HuH-7 (cell line): ENCODE data around the gene AMMECR1.
A peak's percentile ranks its signal among the peaks of the same experiment; 100 is the strongest.
"Not testable (repeated sequence)": the region's sequence is repeated elsewhere in the genome, so short reads cannot be mapped to it uniquely, and the experiment has no call there.

Experiments
- DNase-seq: peaks from one replicate; pipeline ENCODE4 v3.0.0; 2011; ENCODE audit warnings: low spot score

The AMMECR1 gene

DNA sequence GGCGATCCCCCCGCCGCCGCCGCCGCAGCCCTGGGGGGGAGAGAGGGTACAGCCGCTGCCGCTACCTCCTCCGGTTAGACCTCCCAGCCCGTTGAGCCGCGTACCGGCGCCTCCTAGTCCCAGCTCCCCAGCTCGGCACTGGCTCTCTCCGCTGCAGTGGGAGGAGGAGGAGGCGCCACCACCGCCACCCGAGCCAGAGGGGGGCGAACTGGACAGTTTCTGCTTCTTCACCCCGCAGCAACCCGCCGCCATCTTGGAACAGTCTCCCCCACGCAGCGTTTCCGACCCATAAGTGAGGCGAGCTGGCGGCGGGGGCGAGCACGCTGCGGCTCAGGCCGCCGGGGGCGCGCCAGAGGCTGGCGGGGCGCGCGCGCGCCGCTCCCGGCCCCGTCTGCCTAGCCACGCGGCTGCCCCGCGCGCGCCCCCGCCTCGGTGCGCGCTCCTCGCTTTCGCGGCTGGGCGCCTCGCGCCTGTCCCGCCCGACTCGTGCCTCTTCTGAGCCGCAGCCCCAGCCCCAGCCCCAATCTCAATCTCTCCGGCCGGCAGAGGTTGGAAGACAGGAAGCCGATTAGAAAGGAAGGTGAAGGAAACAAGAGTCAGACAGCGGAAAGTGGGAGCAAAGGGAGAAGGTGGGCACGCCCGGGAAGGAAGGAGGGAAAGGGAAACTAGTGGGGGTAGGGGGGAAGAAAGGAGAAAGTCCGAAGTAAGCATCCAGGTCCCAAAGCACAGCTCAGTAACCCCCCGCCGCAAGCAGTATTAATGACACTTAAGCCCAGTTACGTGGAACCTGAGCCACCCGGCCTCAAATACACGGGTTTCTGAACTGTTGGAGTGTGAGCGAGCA lies at the start of gene AMMECR1:
Gene AMMECR1 (minus strand): TSS at position 266 of the 844 bp plus-strand sequence. CDS start 14 bp downstream, at position 252.
- DNase-seq = peak; percentile 75

DNA sequence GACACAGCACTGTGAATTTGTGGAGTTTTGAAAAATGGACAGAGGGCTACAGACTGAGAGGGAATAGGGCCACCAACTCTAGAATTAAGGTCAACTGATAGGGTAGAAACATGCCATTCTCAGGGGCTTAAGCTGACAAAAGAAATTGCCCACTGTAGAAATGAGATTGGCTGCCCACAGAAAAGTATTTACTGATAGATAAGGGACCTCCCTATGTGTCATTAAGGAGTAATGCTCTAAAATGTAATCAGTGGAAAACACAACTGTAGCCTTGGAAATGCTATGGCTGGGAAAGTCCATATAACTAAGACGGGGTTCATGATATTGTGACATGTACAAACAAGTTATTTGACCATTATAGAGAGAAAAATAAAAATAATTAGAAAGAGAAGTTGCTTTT lies 45.4 kb upstream of the AMMECR1 start:
- DNase-seq = no peak

DNA sequence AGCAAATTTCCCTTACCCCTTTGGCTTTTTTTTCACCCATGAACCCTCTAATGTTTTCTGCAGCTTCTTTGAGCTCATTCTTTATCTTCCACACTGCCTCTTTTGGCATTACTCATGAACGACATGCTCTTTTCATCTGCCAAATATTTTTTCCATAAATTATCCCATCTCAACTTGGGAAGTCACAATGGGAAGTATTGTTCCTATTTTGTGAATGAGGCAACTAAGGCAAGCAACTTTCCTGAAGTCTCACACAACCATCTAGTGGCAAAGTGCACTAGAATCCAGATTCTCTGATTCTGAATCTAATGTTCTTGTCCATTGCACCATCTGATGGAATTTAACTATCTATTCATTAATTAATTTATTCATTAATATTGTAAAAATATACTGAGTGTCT lies 41.4 kb upstream of the AMMECR1 start:
- no peak for DNase-seq

DNA sequence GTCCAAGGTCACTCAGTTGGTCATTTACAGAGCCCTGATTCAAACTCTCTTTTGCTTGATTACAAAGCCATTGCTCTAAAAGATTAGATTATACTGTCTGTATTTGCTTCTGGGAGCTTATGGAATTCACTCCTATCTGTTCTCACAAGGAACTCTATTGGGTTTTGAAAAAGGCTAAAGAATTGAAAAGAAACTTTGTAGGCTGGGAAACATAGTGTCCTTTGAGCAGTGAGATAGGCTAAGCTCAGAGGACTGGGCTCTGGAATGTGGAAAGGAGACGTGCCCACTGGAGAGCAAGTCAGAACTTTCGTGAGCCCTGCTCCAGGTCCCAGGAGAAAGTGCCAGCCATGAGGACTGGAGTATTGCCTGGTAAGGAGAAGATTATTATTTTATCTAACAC lies 40.7 kb upstream of the AMMECR1 start, which contains the start of gene RTL9:
Gene RTL9 (plus strand): TSS at position 301 of the 400 bp plus-strand sequence. CDS start 91,770 bp downstream, outside the sequence.
- no peak for DNase-seq

DNA sequence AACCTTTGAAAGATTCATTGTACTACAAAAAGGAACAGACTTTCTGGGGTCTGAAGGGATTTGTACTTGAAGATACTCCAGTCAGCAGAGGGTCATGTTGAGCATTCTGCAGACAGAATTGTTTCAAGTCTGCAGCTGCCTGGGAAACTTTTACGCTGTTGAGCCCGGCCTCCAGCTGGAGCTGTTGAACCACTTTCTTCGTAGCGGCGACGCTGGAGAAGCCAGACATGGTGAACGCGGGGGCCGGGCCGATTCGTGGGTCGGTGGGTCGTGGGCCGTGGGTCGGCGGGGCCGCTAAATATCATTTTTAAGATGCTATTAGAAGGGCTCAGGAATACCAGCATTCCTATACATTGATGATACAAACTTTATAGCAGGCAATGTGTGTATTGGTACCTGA lies 28.8 kb upstream of the AMMECR1 start:
- peak; percentile 4 for DNase-seq

DNA sequence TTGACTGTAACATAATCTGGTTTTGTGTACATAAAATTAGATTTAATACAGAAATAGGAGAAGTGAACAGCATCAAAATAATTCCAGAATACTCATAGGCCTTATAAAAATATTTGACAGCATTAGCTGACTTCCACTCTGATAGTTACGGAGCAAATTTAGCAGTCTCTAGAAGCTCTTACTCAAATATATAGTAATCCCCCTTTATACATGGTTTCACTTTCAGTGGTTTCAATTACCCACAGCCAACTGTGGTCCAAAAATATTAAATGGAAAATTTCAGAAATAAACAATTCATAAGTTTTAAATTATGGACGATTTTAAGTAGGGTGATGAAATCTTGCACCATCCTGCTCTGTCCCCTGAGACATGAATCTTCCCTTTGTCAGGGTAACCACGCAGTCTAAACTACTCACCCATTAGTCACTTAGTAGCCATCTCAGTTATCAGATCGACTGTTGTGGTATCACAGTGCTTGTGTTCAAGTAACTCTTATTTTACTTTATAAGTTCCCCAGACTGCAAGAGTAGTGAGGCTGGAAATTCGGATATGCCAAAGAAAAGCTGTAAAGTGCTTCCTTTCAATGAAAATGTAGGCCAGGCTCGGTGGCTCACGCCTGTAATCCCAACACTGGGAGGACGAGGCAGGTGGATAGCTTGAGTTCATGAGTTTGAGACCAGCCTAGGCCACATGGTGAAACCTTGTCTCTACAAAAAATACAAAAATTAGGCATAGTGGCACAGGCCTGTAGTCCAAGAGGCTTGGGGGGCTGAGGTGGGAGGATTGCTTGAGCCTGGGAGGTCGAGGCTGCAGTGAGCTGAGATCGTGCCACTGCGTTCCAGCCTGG lies 23.5 kb upstream of the AMMECR1 start:
- DNase-seq = no peak

DNA sequence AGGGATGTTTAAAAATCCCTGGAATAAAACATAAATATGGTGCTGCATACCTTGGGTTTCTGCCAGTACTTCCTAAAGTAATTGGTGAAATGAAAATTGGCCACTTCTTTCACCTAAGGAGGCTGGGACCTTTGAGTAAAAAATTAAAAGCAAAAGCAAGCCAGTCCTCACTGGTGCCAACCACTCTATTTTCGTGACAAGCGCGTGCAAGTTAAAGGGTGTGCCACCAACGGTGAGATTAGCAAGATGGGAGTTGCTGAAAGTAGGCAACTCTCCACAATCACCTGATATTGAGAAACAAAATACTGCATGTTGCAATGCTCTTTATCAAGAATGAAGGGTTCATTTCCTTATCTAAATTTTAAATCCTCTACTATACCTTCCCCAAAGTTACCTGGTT lies 21.1 kb upstream of the AMMECR1 start:
- DNase-seq = no peak

DNA sequence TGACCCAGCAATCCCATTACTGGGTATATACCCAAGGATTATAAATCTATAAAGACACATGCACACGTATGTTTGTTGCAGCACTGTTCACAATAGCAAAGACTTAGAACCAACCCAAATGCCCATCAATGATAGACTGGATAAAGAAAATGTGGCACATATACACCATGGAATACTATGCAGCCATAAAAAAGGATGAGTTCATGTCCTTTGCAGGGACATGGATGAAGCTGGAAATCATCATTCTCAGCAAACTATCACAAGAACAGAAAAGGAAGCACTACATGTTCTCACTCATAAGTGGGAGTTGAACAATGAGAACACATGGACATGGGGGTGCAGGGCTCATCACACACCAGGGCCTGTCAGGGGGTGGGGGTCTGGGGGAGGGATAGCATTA lies 15.6 kb upstream of the AMMECR1 start:
- not testable (repeated sequence) for DNase-seq

DNA sequence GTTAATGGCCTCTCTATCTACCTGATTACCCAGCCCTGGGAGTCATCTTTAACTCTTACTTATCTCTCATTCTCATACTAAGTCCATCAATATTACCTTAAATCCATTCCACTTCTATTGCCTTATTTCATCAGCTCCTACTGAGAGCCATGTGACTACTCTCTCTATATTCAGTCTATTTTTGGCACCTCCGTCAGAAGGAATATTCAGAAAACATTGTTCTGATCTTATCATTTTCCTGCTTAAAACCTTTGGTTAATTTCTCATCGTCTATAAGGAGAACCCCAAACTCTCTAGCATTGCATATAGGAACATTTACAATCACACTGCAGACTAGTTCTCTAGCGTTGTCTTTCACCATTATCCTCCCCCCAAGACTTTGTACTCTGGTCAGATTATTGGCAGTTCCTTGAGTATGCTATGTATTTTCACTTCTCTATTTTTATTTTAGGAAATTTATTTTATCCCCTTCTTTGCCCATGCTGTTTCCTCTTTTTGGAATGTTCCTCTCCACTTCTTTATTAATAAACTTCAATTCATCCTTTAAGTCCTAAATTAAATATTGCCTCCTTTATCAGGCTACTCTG lies 13.7 kb upstream of the AMMECR1 start:
- DNase-seq = no peak

DNA sequence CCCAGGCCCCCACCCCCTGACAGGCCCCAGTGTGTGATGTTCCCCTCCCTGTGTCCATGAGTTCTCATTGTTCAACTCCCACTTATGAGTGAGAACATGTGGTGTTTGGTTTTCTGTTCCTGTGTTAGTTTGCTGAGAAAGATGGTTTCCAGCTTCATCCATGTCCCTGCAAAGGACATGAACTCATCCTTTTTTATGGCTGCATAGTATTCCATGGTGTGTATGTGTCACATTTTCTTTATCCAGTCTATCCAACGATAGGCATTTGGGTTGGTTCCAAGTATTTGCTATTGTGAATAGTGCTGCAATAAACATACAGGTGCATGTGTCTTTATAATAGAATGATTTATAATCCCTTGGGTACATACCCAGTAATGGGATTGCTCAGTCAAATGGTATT lies 10.7 kb upstream of the AMMECR1 start:
- not testable (repeated sequence) for DNase-seq

DNA sequence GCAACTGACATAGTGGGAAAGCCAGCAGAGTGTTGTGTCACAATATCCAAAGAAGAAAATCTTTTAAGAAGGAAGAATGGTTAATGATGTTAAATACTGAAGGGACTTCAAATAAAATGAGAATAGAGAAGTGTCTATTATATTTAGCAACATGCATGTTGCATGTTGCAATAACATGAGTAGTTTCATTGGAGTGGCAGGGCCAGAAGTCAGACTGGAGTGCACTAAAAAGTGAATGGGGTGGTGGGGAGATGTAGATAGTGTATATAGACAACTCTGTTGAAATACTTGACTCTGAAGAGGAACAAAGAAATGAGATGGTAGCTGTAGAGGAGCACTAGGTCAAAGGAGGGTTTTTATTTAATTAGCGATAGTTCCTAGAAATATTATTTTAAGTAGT lies 9.5 kb upstream of the AMMECR1 start:
- no peak for DNase-seq

DNA sequence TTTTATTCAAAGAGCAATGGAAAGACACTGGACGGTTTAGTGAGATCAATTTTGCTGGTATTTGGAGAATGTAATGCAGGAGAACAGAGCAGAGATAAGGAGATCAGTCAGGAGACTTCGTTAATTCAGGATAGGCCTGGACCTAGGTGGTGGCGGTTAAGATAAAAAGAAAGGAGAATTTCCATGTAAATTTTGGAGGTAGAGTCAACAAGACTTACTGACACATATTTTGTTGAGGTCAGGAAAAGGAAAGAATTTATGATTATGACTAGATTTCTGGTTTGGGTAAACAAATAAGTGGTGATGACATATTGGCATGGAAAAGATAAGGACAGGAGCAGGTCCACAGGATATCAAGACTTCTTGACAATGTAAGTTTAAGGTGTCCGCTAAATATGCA lies 8.8 kb upstream of the AMMECR1 start:
- DNase-seq = no peak

DNA sequence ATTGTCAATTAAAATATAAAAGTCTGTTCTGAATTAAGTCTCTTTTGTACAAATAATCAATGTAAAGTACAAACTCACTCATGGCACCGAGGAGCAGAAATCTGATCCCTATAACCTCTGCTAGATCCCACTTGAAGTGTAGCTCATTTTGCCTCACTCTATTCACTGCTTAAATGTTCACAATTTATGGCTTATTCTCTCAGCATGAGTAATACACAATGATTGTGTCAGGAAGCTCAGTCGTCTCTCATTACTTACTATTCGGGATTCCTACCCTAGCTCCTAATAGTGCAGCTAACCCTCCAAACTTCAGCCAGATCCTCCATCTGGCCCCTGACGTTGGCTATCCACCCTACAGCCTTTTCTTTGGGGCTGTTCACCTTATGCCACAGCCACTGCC lies 4.7 kb upstream of the AMMECR1 start:
- no peak for DNase-seq

DNA sequence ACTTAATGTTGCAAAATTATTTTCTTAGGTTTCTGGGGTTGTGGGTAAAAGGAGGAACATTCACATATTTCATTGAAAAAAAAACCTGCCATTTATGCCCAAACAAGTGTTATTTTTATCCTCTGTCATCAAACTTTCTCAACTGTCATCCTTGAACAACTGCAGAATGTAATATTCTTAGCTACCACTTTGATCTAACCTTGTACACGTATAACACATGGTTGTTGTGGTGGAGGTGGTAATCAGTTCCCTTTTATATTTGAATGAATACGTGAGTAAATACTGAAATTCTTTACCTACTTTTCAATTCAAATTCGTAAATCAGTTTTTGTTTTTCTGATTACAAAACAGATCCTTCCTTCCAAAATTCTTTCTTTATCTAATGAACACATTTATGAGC lies 3.8 kb upstream of the AMMECR1 start:
- no peak for DNase-seq

DNA sequence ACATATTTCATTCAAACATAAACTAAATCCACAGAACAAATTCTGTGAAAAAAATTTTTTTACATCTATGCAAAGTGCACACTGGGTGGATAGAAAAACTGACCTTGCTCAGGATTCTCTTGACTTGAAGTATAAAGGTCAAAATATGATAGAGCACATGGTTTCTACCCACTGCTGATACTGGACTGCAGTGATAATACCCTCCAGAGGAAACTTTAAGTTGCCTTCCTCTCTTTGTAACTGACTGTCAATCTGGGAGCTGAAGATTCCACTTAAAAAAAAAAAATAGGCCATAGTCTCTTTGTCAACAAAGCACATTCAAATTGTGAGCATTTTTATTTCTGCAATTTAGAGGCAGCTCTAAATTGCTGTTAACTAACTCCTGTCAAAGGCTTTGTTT lies 3.2 kb upstream of the AMMECR1 start:
- no peak for DNase-seq

DNA sequence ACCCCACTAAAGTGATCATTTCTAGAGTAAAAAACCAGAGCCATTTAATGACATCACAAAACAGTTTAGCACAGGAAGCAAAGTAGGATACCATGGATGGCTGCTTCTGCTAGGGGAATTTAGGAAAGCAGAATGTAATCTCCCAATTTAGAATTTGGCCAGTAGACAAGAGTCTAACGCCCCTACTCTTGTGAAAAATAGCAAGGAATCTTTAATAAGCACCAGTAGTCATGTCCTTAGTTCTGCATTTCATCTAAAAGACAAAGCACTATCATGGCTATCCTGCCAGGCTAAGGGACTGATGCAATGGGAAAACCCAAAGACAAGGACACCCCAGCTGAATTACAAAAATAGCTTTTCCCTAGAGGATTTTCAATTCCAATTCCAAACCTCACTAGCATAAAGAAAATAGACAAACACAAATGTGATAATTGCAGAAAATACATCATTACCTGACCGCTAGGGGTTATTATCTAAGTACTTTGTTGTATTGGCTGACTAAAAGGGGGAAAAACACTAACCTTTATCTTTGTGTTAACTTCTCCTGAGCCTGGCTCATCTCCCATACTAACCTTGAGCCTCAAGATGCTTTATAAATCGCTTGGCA lies 2.6 kb upstream of the AMMECR1 start:
- no peak for DNase-seq

DNA sequence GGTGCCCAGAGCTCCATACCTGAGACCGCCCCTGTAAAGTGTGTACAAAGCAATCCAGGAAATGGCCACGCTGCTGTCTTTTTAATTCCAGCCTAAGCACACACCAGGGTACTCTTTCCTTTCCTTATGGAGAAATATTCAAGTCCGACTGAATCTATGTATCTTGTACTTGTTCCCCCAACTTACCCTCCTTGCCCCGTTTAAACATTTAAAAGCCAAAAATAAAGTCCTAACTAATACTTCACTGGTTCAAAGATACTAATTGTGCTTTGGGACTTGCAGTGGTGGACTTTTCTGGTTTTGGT lies 731 bp upstream of the AMMECR1 start:
- no peak for DNase-seq

DNA sequence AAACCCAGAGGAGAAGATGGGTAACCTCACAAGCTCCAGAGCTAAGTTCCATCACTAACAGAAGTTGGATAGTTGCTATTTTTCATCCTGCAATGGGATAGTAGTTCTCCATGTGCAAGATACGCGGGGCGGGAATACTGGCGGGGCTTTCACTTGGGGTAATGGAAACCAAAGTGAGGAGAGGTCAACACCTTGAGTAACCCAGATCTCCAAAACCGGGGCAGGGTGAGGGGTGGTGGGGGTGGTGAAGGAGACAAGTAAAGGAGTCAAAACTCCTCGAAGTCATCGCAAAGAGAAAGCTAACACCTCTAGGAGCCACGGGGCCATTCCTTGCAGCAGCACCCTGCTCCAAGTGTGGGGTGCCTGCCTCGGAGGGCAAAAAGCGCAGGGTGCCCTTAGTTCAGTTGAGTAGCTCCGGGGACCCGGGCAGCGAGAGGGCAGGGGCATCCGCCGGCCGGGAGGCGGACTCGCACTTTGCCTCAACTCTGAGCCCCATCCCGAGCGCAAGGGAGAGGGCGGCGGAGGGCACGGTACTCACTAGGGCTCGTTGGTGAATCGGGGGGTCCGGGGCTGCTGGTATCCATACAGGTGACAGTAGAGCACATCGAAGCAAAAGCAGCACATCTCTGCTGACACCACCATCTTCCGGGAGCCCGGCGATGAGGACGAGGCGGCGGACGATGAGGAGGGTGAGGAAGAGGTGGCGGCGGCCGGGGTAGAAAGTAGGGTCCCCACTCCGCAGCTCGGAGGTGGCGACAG lies 645 bp downstream of the AMMECR1 start:
- DNase-seq = no peak

DNA sequence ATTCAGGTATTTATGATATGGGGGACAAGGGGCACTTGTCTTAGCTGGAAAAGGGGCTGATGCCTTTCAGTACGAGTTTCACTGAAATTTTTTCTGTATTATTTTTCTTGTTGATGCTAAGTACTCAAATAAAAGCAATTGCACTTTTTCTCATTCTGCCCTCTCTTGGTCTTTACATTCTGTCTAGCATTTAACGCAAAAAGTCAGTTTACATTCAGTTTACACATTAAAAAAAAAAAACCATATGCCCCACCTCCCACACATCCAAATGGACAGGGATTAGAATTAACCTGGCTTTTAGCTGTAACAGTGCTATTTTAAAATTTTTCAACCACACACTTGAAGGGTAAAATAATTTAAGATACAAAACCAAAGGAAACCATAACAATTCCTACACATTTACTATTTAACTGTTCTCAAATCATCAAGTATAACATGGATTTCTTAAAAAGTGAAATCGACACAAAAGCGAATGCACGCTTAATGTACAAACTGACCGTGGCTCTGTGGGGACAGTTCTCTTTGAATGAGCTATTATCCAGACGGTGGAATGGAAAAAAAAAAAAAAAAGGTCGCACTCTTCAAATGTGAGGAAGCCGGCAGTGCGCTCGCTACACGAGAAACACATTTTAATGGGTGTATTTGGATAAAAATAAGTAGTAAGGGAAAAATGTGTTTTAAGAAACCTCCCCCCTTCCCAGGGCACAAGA lies 1.4 kb downstream of the AMMECR1 start:
- no peak for DNase-seq

DNA sequence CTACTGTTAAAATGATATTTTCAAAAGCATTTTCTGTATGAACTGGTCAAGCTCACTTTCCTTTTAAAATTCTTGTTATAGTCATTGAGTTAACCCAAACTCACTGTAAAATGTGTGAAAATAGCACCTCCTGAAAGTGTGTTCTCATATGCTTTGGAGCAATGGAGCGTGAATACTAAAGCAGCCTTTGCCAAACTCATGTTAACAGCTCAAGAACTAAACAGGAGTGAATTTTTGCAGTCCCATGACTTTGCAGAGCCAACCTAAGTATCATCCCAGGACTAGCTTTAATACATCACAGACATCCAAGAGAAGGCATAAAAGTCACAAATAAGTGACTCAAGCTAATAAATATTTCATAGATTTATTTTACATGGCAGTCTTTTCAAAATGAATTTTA lies 2.3 kb downstream of the AMMECR1 start:
- no peak for DNase-seq
